Measurements from ENCODE around the gene SLC11A1. TPM values are rescaled to one million over a fixed set of nuclear protein-coding genes. Genes with fewer than 3 reads are reported as not detected.

SLC11A1 gene
- total and polyA plus RNA-seq, 3 donors from 2014 or later = 2.8 to 32.3 (median 12.7) TPM

DNA sequence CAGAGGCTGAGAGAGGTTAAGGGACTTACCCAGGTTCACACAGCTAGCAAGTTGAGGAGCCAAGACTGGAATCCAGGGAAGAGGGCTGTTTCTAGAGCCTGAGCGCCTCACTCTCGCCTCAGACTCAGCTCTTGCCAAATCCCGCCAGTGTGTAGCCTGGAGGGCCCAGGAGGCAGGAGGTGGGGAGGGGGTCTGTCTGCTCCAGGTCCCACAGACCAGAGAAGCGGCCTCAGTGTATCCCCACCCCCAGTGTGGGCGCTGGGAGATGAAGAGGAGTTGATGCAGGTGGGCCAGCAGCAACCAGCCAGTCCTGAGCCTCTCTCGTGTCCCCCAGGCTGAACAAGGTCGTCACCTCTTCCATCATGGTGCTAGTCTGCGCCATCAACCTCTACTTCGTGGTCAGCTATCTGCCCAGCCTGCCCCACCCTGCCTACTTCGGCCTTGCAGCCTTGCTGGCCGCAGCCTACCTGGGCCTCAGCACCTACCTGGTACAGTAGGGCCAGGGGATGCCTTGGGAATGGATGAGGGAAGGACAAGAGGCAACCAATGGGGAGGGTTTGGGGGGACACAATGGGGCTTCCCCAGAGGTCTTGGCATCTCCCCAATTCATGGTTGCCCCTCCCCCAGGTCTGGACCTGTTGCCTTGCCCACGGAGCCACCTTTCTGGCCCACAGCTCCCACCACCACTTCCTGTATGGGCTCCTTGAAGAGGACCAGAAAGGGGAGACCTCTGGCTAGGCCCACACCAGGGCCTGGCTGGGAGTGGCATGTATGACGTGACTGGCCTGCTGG, 12.4 kb downstream of the SLC11A1 start:
- TF ChIP-seq POLR2A (IDR thresholded peaks at IDR 0.05) = no peak
- TF ChIP-seq, protein P1, sequence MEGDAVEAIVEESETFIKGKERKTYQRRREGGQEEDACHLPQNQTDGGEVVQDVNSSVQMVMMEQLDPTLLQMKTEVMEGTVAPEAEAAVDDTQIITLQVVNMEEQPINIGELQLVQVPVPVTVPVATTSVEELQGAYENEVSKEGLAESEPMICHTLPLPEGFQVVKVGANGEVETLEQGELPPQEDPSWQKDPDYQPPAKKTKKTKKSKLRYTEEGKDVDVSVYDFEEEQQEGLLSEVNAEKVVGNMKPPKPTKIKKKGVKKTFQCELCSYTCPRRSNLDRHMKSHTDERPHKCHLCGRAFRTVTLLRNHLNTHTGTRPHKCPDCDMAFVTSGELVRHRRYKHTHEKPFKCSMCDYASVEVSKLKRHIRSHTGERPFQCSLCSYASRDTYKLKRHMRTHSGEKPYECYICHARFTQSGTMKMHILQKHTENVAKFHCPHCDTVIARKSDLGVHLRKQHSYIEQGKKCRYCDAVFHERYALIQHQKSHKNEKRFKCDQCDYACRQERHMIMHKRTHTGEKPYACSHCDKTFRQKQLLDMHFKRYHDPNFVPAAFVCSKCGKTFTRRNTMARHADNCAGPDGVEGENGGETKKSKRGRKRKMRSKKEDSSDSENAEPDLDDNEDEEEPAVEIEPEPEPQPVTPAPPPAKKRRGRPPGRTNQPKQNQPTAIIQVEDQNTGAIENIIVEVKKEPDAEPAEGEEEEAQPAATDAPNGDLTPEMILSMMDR (IDR thresholded peaks at IDR 0.05) = no peak
- no peaks in the 10 kb centered on the region for H3K36me3 ChIP-seq (ENCODE audit: low read depth, missing control alignments)
- H3K4me3 ChIP-seq = no peak overlapping the region
- no peaks in the 10 kb centered on the region for H3K9me3 ChIP-seq
- no peak for DNase-seq
- intact Hi-C loops (cut with DNase I; ENCODE audit: low total_unique reads) = loop anchor here (5.0 kb wide), 1 partner anchor 102 kb away; the partner anchor contains the start of gene TMBIM1
- 78 to 81% methylated on average over 10 to 13 of the region's 13 CpGs for WGBS, 2 donors
- H3K27ac ChIP-seq = no peak overlapping the region
- H3K27me3 ChIP-seq = no peaks in the 10 kb centered on the region
- H3K4me1 ChIP-seq = peaks cover 22% of the 10 kb centered on the region

GRCh38 chr2:218395090-218395444, 13.0 kb downstream of the SLC11A1 start:
- 71 to 93% methylated on average over 6 of the region's 6 CpGs for WGBS, 2 donors
- DNase-seq = no peak
- H3K9me3 ChIP-seq = no peaks in the 10 kb centered on the region
- H3K4me1 ChIP-seq = peaks cover 22% of the 10 kb centered on the region
- intact Hi-C loops (cut with DNase I; ENCODE audit: low total_unique reads) = loop anchor here (5.0 kb wide), 1 partner anchor 103 kb away; the partner anchor contains the start of gene TMBIM1
- H3K4me3 ChIP-seq = peak overlapping the region in 1 of 2 donors; percentile 97
- TF ChIP-seq POLR2A (IDR thresholded peaks at IDR 0.05) = no peak
- TF ChIP-seq, protein P1 (IDR thresholded peaks at IDR 0.05) = no peak
- peak overlapping the region in 1 of 2 donors; percentile 99 for H3K27ac ChIP-seq
- no peaks in the 10 kb centered on the region for H3K36me3 ChIP-seq (ENCODE audit: low read depth, missing control alignments)
- no peaks in the 10 kb centered on the region for H3K27me3 ChIP-seq

DNA sequence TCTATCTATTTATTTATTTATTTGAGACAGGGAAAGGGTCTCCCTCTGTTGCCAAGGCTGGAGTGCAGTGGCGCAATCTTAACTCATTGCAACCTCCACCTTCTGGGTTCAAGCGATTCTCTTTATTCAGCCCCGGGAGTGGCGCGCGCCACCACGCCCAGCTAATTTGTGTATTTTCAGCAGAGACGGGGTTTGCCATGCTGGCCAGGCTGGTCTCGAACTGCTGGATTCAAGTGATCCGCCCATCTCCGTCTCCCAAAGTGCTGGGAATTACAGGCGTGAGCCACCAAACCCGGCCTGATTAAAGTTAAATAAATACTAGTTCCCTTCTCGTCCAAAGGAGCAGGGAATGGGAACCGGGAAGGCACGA, 13.4 kb downstream of the SLC11A1 start:
- Histone ChIP-seq H3K4me1 (peaks cover 22% of the 10 kb centered on the region), H3K36me3 (ENCODE audit: low read depth, missing control alignments) (no peaks in the 10 kb centered on the region), H3K27ac (peak overlapping the region; percentile 98 to 99), H3K27me3 (no peaks in the 10 kb centered on the region), H3K9me3 (no peaks in the 10 kb centered on the region), H3K4me3 (peak overlapping the region; percentile 97 to 99)
- WGBS, 2 donors = 26 to 29% methylated on average over 16 of the region's 16 CpGs
- intact Hi-C loops (cut with DNase I; ENCODE audit: low total_unique reads) = loop anchor here (5.0 kb wide), 1 partner anchor 103 kb away; the partner anchor contains the start of gene TMBIM1
- DNase-seq = no peak
- TF ChIP-seq POLR2A (IDR thresholded peaks at IDR 0.05) = no peak
- TF ChIP-seq, protein P1 (IDR thresholded peaks at IDR 0.05) = no peak

GRCh38 chr2:218395826-218396687, 14.0 kb downstream of the SLC11A1 start:
- H3K27ac ChIP-seq = peak overlapping the region; percentile 98 to 99
- H3K36me3 ChIP-seq (ENCODE audit: low read depth, missing control alignments) = no peaks in the 10 kb centered on the region
- no peaks in the 10 kb centered on the region for H3K27me3 ChIP-seq
- no peak for TF ChIP-seq POLR2A (IDR thresholded peaks at IDR 0.05)
- TF ChIP-seq, protein P1 (IDR thresholded peaks at IDR 0.05) = peak; percentile 88 to 95 (median 94)
- intact Hi-C loops (cut with DNase I; ENCODE audit: low total_unique reads) = loop anchor here (5.0 kb wide), 1 partner anchor 104 kb away; the partner anchor contains the start of gene TMBIM1
- H3K9me3 ChIP-seq = no peaks in the 10 kb centered on the region
- WGBS, 2 donors = 0 to 1% methylated on average over 17 to 50 of the region's 57 CpGs
- DNase-seq = peak; percentile 92
- H3K4me3 ChIP-seq = peak overlapping the region; percentile 97 to 99
- H3K4me1 ChIP-seq = peaks cover 22% of the 10 kb centered on the region
